WI38 (cell line): ENCODE results near the gene COL15A1.
"Not testable (repeated sequence)": the region's sequence is repeated elsewhere in the genome, so short reads cannot be mapped to it uniquely, and the experiment has no call there.

ENCODE experiments used
- H3K4me3 ChIP-seq: 2 replicates; pipeline ENCODE4 v1.5.1; 2011; ENCODE audit warnings: low read depth, mild to moderate bottlenecking, control low read depth, low read length
- TF ChIP-seq, protein P1 (sequence below): IDR thresholded peaks from 2 replicates; pipeline ENCODE4 v1.5.1; 2012; ENCODE audit warnings: low read depth, mild to moderate bottlenecking, control low read depth, low read length

Gene COL15A1

DNA sequence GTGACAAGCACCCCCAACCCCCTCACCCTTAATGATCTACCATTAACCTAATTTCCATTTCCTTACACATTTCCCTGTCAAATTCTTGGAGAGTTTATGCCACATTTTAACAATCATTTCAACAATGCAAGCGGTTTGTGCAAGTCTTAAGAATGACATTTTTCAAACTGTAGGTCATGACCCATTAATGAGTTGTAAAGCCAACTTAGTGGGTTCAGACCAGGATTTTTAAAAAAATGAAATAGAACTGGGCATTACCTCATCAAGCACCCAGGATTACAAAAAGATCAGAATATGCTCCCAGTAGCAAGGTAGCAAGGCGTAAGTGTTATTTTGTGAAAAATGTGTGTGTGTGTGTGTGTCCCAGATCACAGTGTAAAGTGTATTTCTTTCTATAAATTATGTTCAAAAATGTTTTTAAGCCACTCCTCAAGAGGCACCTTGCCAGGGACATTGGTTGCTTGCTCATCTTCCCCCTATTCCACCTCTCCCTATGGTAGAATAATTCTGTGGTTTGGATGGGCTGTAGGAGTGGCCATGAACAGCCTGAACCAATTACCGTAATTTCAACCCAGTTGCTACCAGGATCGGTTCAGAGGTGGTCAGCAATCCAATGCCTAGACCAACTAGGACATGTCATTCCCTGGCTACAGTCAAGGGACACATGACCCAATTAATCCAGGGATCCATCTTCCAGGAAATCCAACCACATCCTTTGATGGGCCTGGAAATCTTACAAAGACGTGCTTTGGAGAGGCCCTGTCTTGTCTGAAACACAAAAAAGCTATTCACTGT lies 146.8 kb downstream of the COL15A1 start:
- no peak overlapping the region for H3K4me3 ChIP-seq
- TF ChIP-seq, protein P1, sequence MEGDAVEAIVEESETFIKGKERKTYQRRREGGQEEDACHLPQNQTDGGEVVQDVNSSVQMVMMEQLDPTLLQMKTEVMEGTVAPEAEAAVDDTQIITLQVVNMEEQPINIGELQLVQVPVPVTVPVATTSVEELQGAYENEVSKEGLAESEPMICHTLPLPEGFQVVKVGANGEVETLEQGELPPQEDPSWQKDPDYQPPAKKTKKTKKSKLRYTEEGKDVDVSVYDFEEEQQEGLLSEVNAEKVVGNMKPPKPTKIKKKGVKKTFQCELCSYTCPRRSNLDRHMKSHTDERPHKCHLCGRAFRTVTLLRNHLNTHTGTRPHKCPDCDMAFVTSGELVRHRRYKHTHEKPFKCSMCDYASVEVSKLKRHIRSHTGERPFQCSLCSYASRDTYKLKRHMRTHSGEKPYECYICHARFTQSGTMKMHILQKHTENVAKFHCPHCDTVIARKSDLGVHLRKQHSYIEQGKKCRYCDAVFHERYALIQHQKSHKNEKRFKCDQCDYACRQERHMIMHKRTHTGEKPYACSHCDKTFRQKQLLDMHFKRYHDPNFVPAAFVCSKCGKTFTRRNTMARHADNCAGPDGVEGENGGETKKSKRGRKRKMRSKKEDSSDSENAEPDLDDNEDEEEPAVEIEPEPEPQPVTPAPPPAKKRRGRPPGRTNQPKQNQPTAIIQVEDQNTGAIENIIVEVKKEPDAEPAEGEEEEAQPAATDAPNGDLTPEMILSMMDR, result no peak

DNA sequence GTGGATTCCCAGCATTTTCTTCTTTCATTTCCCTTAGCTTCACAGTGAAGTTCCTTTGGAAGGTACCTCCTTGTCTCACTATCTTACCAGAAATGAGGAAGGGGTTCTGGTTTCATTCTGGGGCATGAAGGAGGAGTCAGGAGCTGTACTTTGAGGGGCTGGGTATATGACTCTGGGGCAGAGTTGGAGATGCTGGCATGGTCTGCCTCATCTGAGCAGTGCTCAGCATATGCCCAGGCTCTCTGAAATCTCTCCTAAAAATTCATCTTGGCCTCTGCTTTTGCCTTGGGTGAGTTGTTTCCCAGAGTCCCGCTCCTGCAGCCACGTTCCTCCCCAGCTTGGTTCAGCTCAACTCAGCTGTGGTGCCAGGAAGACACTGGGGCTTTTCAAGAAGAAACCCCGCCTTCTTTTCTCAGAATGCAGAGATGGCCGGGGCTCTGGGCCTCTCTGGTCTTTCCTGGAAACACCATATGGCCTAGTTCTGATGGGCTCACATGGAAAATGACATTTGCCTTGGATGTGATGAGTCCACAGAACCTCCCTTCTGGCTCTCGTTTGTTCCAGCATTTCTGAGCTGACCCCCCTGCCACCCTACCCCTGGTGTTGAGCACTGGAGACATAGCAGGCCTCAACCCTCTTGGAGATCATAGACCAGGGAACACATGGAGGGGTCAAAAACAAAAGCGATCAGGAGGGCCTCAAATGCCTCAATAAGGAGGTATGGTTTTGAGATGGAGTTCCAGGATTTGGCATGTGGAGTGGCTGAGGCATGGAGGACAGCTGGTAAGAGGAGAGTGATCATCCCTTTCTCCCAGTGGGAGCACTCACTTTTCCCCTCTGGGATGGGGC lies 149.2 kb downstream of the COL15A1 start:
- no peak overlapping the region for H3K4me3 ChIP-seq
- TF ChIP-seq, protein P1, result no peak

DNA sequence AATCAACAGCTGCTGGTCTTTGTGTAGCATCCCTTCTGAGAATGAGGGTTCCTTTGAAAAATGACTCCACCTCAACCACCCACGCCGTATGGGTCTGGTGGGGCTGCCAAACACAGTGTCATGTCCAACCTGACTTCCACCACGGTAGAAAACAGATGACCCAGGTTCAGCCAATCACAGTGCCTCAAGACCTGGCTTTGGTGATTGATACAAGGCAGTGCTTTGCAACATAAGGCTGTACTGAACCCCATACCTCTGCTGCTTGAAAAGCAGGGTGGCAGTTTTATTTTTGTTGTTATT lies 149.7 kb downstream of the COL15A1 start:
- TF ChIP-seq, protein P1, result no peak
- H3K4me3 ChIP-seq, result no peak overlapping the region

DNA sequence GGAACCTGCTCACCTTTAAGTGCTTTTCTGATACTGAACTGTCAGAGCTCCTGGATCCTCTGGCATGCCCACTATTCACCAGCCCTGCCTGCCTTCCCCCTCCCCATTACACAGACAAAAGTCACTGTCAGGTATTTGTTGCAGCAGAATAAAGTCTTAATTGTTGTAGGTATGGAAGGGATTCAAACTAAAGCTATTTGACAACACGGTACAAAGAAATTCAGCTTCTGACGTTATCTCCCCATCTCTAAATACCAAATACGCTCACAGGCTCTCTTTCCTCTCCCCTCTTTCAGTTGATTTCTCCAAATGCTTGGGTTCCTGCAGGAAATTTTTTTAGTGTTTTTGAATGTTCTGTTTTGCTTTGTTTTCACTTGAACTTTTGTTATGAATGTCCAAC lies 151.9 kb downstream of the COL15A1 start:
- H3K4me3 ChIP-seq, result no peak overlapping the region
- TF ChIP-seq, protein P1, result no peak

DNA sequence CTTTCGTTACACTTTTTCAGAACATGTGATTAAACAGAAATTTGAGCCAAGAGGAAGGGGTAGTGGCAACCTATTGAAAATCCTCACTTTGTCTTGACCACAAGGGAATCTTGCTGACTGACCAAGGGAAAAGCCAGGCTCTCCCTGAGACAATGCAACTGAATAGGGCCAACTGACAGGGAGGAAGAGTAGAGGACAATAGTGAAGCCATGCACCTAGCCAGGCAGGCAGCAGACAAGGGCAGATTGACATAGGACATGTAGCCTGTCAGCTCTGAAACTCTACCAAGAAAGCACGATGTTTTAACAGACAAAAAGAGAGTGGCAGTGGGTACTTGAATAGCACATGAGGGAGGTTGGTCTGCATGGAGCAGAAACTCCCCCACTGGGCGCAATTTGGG lies 152.7 kb downstream of the COL15A1 start:
- TF ChIP-seq, protein P1, result no peak
- no peak overlapping the region for H3K4me3 ChIP-seq

DNA sequence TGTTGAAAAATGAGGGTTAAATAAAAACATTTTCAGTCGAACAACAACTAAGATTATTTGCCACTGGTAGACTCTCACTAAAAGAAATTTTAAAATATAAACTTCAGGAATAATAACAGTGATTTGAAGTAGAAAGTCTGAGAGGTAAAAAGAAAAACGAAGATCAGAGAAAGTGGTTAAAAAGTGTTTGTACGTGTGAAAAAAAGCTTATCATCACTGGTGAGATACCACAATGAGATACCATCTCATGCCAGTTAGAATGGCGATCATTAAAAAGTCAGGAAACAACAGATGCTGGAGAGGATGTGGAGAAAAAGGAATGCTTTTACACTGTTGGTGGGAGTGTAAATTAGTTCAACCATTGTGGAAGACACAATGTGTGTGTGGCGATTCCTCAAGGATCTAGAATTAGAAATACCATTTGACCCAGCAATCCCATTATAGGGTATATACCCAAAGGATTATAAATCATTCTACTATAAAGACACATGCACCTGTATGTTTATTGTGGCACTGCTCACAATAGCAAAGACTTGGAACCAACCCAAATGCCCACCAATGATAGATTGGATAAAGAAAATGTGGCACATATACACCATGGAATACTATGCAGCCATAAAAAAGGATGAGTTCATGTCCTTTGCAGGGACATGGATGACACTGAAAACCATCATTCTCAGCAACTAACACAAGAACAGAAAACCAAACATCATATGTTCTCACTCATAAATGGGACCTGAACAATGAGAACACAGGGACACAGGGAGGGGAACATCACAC lies 156.3 kb downstream of the COL15A1 start:
- not testable (repeated sequence) for H3K4me3 ChIP-seq

DNA sequence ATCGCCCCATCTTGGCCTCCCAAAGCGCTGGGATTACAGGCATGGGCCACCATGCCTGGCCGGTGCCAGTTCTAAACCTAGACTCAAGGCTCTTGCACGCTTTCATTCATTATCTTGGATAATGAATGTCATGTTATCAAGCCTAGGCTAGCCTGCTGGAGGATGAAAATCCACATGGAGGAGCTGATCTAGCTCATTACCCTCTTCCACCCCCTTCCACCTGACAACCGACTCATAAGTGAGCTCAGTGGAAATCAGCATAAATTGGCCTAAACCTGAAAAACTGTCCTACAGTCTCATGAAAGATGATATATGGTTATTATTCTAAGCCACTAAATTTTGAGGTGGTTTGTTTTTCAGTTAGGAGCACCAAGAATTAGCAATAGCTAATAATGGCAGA lies 157.6 kb downstream of the COL15A1 start:
- TF ChIP-seq, protein P1, result no peak
- no peak overlapping the region for H3K4me3 ChIP-seq
